Measurements from ENCODE around the gene PCSK5.

PCSK5 gene

DNA sequence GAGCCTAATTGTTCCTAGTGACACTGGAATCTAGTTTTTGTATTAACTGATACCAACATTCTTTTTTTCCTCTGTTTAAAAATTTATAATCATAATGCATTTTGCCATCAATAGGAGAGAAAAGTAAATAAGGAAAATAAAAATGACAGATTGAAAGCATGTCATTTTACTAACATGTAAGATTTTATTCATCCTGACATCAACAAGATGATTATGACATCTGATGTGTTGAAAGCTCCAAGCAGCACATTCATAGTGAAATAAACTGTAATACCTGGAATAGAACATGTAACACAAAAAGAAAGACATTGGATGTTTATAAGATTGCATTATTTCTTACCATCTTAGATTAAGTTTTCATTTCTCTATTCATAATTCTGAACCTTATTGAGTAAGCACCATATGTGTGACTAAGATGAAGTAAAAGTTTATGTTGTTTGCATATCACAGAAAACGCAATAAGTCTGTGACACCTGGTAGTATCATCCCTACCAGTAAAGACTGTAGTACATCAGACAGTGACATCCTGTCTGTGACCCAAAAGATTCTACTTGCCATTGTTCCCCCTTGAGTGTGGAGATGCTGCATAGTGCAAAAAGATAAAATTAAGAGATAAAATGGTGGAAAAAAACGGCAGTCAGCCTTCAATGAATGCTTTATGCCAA, 225.6 kb downstream of the PCSK5 start:
- DNase-seq (ENCODE audit: extremely low read depth, low read depth), result no peak
- no peak overlapping the region for H3K4me3 ChIP-seq (replicated peaks; ENCODE audit: low read depth, low read length)
- TF ChIP-seq CTCF (IDR thresholded peaks at IDR 0.05; ENCODE audit: low read depth, low read length, missing control alignments), result no peak

GRCh38 chr9:76116913-76117312, 226.4 kb downstream of the PCSK5 start:
- TF ChIP-seq CTCF (IDR thresholded peaks at IDR 0.05; ENCODE audit: low read depth, low read length, missing control alignments), result no peak
- no peak for DNase-seq (ENCODE audit: extremely low read depth, low read depth)
- no peak overlapping the region for H3K4me3 ChIP-seq (replicated peaks; ENCODE audit: low read depth, low read length)

DNA sequence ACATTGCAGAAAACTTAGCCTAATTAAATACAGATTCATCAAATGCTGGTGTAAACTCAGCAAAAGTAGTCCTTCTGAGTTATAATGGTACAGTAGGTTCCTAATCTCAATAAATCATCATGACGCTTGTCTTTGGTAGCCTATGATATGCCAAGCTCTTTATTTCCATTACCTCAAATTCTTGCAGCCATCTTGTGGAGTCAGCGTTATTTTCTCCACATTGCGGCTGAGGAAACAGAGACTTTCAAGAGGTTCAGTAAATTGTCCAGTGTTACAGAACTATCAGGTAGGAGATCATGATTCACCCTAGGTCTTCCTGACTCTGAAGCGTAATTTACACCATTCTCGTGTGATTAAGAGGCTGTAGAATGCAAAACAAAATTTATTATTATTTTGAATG, 237.2 kb downstream of the PCSK5 start:
- no peak for DNase-seq (ENCODE audit: extremely low read depth, low read depth)
- TF ChIP-seq CTCF (IDR thresholded peaks at IDR 0.05; ENCODE audit: low read depth, low read length, missing control alignments), result no peak

DNA sequence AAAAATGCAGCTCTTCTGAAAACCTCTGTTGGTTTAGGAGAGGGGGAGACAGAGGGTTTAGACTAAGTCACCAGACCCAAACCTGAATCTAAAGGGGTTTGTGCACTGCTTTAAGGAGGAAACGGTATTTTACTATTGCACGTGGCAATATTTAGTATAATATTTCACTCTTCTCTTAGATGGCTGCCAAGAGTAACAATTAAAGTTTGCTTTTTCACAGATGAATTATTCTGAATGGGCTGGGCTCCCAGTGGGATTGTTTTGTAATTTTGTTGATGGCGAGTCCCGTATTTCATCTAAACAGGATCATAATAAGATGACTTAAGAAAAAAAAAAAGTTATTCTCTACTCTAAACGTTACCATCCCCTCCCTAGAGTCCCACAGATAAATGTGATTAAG, 245.4 kb downstream of the PCSK5 start:
- no peak overlapping the region for H3K4me3 ChIP-seq (replicated peaks; ENCODE audit: low read depth, low read length)
- DNase-seq (ENCODE audit: extremely low read depth, low read depth), result no peak
- no peak for TF ChIP-seq CTCF (IDR thresholded peaks at IDR 0.05; ENCODE audit: low read depth, low read length, missing control alignments)

More for the DNA sequence above, 237.2 kb downstream of the PCSK5 start:
- no peak overlapping the region for H3K4me3 ChIP-seq (replicated peaks; ENCODE audit: low read depth, low read length)

DNA sequence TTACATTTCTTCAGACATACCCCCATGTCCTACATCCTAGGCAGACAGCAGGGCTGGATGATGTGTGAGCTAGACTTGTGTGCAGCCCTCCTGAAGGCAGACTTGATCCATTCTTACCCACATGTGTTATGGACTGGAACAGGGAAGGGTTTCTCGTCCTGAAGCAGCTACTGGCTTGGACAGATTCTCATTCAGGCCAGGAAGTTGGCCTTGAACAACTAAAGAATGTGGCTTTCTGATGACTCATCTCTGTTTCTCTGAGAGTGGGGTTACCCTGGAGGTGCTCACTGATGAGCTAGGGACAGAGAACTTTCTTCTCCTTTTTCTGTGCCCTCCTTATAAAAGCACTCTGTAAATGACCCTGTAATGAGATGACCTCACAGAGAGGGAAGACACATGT, 246.5 kb downstream of the PCSK5 start:
- TF ChIP-seq CTCF (IDR thresholded peaks at IDR 0.05; ENCODE audit: low read depth, low read length, missing control alignments), result no peak
- H3K4me3 ChIP-seq (replicated peaks; ENCODE audit: low read depth, low read length), result no peak overlapping the region
- DNase-seq (ENCODE audit: extremely low read depth, low read depth), result peak; percentile 69

- no peak overlapping the region for H3K4me3 ChIP-seq (replicated peaks; ENCODE audit: low read depth, low read length)
- no peak for TF ChIP-seq CTCF (IDR thresholded peaks at IDR 0.05; ENCODE audit: low read depth, low read length, missing control alignments)
- peak; percentile 5 for DNase-seq (ENCODE audit: extremely low read depth, low read depth)
These were observed 247.5 kb downstream of the PCSK5 start for GRCh38 chr9:76137931-76138330.

DNA sequence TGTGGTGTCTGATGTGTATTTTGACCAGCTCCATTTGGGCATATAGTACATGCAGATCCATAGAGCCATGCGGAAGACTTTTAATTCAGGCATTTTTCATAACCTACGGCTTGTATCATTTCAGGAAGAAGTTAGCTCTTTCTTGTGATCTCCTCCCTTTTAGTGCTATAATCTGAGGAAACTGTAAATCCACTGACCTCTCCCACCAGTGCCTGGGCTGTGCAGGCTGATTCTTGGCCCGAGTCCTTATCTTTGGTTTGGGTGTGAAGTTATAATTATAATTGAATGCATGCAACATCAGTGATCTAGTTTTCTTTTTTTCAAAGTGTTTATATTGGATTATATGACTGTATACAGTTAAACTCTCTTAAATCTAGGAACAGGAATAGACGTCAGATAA, 247.9 kb downstream of the PCSK5 start:
- H3K4me3 ChIP-seq (replicated peaks; ENCODE audit: low read depth, low read length), result no peak overlapping the region
- no peak for TF ChIP-seq CTCF (IDR thresholded peaks at IDR 0.05; ENCODE audit: low read depth, low read length, missing control alignments)
- DNase-seq (ENCODE audit: extremely low read depth, low read depth), result no peak

Measured in HFF-Myc (cell line).